GM12892 (cell line): ENCODE measurements around the gene FPR2.

Experiments used
- POLR2A ChIP-seq: IDR thresholded peaks from 2 replicates; pipeline ENCODE4 v1.6.1; 2011; ENCODE audit warnings: low read depth, low read length, control low read depth
- POLR2AphosphoS5 ChIP-seq: IDR thresholded peaks from 2 replicates; pipeline ENCODE4 v1.6.1; 2011; ENCODE audit warnings: low read depth, low read length, control low read depth

DNA sequence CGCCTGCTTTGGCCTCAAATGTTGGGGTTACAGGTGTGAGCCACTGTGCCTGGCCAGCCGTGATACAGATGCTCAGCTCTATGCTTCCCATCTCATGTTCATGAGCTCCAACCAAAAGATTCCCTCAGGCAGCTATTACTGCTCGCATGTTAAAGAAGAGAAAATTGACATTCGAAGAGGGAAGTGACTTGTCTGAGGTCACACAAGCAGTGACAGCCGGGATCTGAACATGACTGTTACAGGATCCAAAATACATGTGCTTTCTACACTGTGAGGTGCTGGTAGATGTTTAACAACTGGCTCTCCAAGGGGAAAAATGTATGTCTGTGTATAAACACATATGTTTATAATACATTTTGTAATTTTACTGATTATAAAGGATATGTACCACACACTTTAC, 20.6 kb upstream of the FPR2 start:
- TF ChIP-seq POLR2A = no peak
- TF ChIP-seq POLR2AphosphoS5 = no peak
